Measurements from ENCODE around the gene TIMM8B. TPM values are rescaled to one million over a fixed set of nuclear protein-coding genes. Genes with fewer than 3 reads are reported as not detected.

Gene TIMM8B
- total RNA-seq, 6 experiments from 2014 or later: 54.7 to 78.5 (median 64.2) TPM

GRCh38 chr11:112127056-112127455, 40.5 kb upstream of the TIMM8B start:
- Mint-ChIP-seq H3K27ac (no peak overlapping the region; the same call in 1 of the 2 replicates), H3K9me3 (no peaks in the 10 kb centered on the region), H3K27me3 (ENCODE audit: insufficient read depth) (no peaks in the 10 kb centered on the region; the same call in 1 of the 2 replicates), H3K36me3 (ENCODE audit: low read depth) (peaks cover 10% of the 10 kb centered on the region), H3K4me1 (ENCODE audit: low read depth) (peaks cover 49% of the 10 kb centered on the region), H3K4me3 (no peak overlapping the region)
- DNase-seq: no peak
- TF ChIP-seq CTCF (IDR thresholded peaks at IDR 0.05): no peak

GRCh38 chr11:112123129-112123528, 36.6 kb upstream of the TIMM8B start:
- peaks cover 63% of the 10 kb centered on the region for H3K4me1 Mint-ChIP-seq (ENCODE audit: low read depth)
- no peaks in the 10 kb centered on the region for H3K27me3 Mint-ChIP-seq (ENCODE audit: insufficient read depth)
- no peak overlapping the region for H3K4me3 Mint-ChIP-seq
- no peak overlapping the region for H3K27ac Mint-ChIP-seq
- no peak for TF ChIP-seq CTCF (IDR thresholded peaks at IDR 0.05)
- H3K9me3 Mint-ChIP-seq: no peaks in the 10 kb centered on the region
- DNase-seq: no peak
- peaks cover 14% of the 10 kb centered on the region for H3K36me3 Mint-ChIP-seq (ENCODE audit: low read depth)

- H3K36me3 Mint-ChIP-seq (ENCODE audit: low read depth): peaks cover 13% of the 10 kb centered on the region
- no peaks in the 10 kb centered on the region for H3K9me3 Mint-ChIP-seq
- no peak overlapping the region for H3K4me3 Mint-ChIP-seq
- no peak for TF ChIP-seq CTCF (IDR thresholded peaks at IDR 0.05)
- peaks cover 57% of the 10 kb centered on the region for H3K4me1 Mint-ChIP-seq (ENCODE audit: low read depth)
- no peaks in the 10 kb centered on the region for H3K27me3 Mint-ChIP-seq (ENCODE audit: insufficient read depth)
- peak overlapping the region; percentile 38 for H3K27ac Mint-ChIP-seq
- no peak for DNase-seq
These were observed 35.5 kb upstream of the TIMM8B start for GRCh38 chr11:112121981-112122615.

- Mint-ChIP-seq H3K27ac (no peak overlapping the region), H3K4me3 (no peak overlapping the region), H3K36me3 (ENCODE audit: low read depth) (peaks cover 13% of the 10 kb centered on the region), H3K27me3 (ENCODE audit: insufficient read depth) (no peaks in the 10 kb centered on the region; the same call in 1 of the 2 replicates), H3K9me3 (no peaks in the 10 kb centered on the region), H3K4me1 (ENCODE audit: low read depth) (peaks cover 64% of the 10 kb centered on the region)
- no peak for DNase-seq
- TF ChIP-seq CTCF (IDR thresholded peaks at IDR 0.05): no peak
These were observed 31.6 kb upstream of the TIMM8B start for GRCh38 chr11:112118176-112118575.

- Mint-ChIP-seq H3K36me3 (ENCODE audit: low read depth) (peaks cover 11% of the 10 kb centered on the region), H3K9me3 (no peaks in the 10 kb centered on the region), H3K4me3 (no peak overlapping the region), H3K27ac (no peak overlapping the region), H3K4me1 (ENCODE audit: low read depth) (peaks cover 40% of the 10 kb centered on the region), H3K27me3 (ENCODE audit: insufficient read depth) (no peaks in the 10 kb centered on the region; the same call in 1 of the 2 replicates)
- no peak for DNase-seq
- no peak for TF ChIP-seq CTCF (IDR thresholded peaks at IDR 0.05)
These were observed 28.8 kb upstream of the TIMM8B start for GRCh38 chr11:112115386-112115785.
